C4-2B (cell line): ENCODE results near the gene ZNF28.
"Not testable (repeated sequence)": the region's sequence is repeated elsewhere in the genome, so short reads cannot be mapped to it uniquely, and the experiment has no call there.

Experiments
- CTCF ChIP-seq: fragments of 450-650 bp; conservative IDR thresholded peaks from 2 replicates; pipeline ENCODE4 v1.5.1; 2017; ENCODE audit warnings: mild to moderate bottlenecking
- ZFX ChIP-seq: fragments of 450-650 bp; IDR thresholded peaks from 2 replicates; pipeline ENCODE4 v1.6.1; 2017

DNA sequence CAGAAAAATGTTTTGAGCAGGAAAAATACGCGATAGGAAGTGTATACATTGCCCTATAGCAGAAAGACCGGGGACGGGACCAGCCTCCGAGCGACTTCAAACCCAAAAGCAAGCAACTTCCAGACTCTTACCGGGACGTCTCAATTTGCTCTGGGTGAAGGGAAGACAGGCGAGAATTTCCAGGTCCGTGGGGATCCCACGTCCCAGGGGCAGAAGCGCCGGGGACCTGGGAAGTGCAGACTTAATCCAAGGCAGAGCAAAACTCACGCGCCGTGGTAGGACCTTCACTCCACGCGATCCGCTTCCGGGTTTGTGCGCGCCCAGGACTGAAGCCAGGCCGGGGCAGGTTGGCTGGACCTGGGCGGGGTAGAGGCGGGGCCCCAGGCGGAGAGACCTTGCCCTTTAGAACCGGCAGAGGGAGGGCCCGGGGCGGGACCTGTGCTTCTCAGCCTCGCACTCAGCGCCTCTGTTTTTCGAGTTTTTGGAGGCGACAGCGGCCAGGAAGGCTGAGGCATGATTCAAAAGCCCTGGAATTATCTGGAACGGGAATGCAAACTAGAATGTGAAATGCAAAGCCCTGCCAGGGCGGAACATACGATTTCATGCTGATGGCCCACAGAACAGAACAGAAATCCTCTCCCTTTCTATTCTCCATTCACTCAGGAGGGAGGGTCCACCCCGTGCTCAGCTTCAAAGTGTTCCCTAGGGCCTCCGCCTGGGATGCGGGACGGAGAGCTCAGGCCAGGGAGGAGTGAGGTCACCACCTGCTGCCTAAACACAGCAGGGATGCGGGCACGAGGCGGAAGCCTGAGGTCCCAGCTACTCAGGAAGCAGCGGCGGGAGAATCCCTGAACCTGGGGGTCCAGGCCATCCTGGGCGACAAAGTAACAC is 34.7 kb downstream of the ZNF28 start, which contains the start of gene ZNF600:
- not testable (repeated sequence) for TF ChIP-seq CTCF, ZFX
